GM12864 (cell line): ENCODE measurements around the gene ILRUN.
"Not testable (repeated sequence)": the region's sequence is repeated elsewhere in the genome, so short reads cannot be mapped to it uniquely, and the experiment has no call there.

Experiments
- DNase-seq: peaks from one replicate; pipeline ENCODE4 v3.0.0-alpha.2; 2011; ENCODE audit warnings: low read depth
- H3K4me3 ChIP-seq: 2 replicates; pipeline ENCODE4 v1.5.1; 2011; ENCODE audit warnings: mild to moderate bottlenecking, low read depth, low read length, control low read depth
- TF ChIP-seq, protein P1 (sequence below): IDR thresholded peaks from 2 replicates; pipeline ENCODE4 v1.5.1; 2011; ENCODE audit warnings: low read depth, mild to moderate bottlenecking, moderate library complexity, low read length, control low read depth, inconsistent platforms; ENCODE audit errors: missing control alignments

ILRUN gene

DNA sequence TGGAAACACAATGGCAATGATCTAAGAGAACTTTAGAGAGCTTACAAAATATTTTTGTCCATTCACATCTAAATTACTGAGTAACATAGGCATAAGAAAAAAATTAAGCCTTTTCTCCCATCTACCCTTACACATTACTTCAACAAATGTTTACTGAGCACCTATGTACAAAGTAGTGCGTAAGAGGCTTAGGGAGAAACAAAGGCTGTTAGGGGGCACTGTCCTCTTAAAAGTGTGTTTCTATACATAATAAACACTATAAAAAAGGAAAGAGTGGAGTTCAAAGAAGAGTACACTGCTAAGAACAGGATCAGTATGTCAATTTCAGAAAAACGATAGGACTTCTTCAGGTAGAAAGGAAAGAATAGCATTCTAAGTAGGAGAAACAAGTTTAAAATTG is 12.2 kb downstream of the ILRUN start:
- TF ChIP-seq, protein P1, sequence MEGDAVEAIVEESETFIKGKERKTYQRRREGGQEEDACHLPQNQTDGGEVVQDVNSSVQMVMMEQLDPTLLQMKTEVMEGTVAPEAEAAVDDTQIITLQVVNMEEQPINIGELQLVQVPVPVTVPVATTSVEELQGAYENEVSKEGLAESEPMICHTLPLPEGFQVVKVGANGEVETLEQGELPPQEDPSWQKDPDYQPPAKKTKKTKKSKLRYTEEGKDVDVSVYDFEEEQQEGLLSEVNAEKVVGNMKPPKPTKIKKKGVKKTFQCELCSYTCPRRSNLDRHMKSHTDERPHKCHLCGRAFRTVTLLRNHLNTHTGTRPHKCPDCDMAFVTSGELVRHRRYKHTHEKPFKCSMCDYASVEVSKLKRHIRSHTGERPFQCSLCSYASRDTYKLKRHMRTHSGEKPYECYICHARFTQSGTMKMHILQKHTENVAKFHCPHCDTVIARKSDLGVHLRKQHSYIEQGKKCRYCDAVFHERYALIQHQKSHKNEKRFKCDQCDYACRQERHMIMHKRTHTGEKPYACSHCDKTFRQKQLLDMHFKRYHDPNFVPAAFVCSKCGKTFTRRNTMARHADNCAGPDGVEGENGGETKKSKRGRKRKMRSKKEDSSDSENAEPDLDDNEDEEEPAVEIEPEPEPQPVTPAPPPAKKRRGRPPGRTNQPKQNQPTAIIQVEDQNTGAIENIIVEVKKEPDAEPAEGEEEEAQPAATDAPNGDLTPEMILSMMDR: no peak
- no peak for DNase-seq
- H3K4me3 ChIP-seq: no peak overlapping the region

GRCh38 chr6:34680802-34681515 is 15.6 kb downstream of the ILRUN start:
- no peak for DNase-seq

GRCh38 chr6:34680313-34680712 is 16.3 kb downstream of the ILRUN start:
- H3K4me3 ChIP-seq, DNase-seq: not testable (repeated sequence)

More at GRCh38 chr6:34680802-34681515, 15.6 kb downstream of the ILRUN start:
- TF ChIP-seq, protein P1: no peak
- no peak overlapping the region for H3K4me3 ChIP-seq

DNA sequence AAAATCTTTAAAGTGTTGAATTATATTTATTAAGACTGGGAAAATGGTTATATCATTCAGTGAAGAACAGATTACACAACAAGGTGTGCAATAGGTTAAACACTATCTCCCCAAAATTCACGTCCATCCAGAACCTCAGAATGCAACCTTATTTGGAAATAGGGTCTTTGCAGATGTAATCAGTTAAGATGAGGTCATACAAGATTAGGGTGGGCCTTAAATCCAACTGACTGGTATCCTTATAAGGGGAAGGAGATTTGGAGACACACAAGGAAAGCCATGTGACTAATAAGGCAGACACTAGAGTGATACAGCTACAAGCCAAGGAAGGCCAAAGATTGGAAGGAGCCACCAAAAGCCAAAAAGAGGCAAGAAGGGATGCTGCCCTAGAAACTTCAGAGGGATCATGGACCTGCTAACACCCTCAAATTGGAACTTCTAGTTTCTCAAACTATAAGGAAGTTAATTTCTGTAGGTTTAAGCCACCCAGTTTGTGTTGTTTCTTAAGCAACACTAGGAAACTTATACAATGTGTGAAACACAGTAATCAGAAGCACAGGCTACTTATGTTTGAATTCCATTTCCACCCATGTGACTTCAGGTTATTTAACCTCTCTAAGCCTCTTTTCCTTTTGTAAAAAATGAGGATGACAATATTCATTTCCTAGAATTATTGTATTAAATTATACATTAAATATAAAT is 16.9 kb downstream of the ILRUN start:
- no peak overlapping the region for H3K4me3 ChIP-seq
- TF ChIP-seq, protein P1: no peak
- DNase-seq: no peak

- DNase-seq: no peak
- TF ChIP-seq, protein P1: no peak
- no peak overlapping the region for H3K4me3 ChIP-seq
These were observed 20.4 kb downstream of the ILRUN start for GRCh38 chr6:34676140-34676539.

GRCh38 chr6:34674930-34675329 is 21.6 kb downstream of the ILRUN start:
- DNase-seq: peak; percentile 81
- H3K4me3 ChIP-seq: not testable (repeated sequence)

GRCh38 chr6:34674268-34674639 is 22.3 kb downstream of the ILRUN start:
- TF ChIP-seq, protein P1: no peak
- H3K4me3 ChIP-seq: no peak overlapping the region; the same call in 1 of the 2 replicates
- no peak for DNase-seq

DNA sequence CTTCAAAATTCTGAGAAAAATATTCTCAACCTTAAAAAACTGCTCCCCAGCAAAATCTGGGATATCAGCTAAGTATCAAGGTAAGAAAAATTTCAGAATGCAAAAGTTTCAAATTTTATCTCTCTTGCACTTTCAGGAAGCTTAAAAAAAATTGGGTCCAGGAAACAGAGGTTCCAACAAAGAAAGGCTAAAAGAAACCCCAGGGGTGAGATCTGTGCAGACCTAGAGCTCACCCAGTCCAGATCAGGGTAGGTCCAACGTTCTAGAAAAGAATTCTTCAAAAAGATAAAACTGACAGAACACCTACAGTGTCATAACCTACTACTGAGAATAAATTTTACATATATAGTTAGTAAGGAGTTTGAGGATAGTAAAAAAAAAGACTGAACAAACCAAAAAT is 23.5 kb downstream of the ILRUN start:
- peak overlapping the region; percentile 20; the same call in 1 of the 2 replicates for H3K4me3 ChIP-seq
- TF ChIP-seq, protein P1: no peak
- DNase-seq: no peak
